Right lobe of liver (tissue), 6 donors: ENCODE measurements around the gene NUP188. TPM values are rescaled to one million over a fixed set of nuclear protein-coding genes. Genes with fewer than 3 reads are reported as not detected.
"Not testable (repeated sequence)": the region's sequence is repeated elsewhere in the genome, so short reads cannot be mapped to it uniquely, and the experiment has no call there.

ENCODE experiments used
- ATAC-seq, 4 donors: fragments of 200-7000 bp; cut with Tn5 transposase; one replicate each; pipeline ENCODE4 v1.9.1; 2020; ENCODE audit warnings: mild to moderate bottlenecking in 4 of 4, moderate library complexity in 4 of 4
- DNase-seq, 3 donors: peaks; one replicate each; pipeline ENCODE4 v3.0.0-alpha.2; 2020
- H3K27ac ChIP-seq, 3 donors: fragments of 200-600 bp; one replicate each; pipeline ENCODE4 v1.8.0; 2022
- H3K27me3 ChIP-seq, 2 donors: fragments of 200-600 bp; one replicate each; pipeline ENCODE4 v1.8.0; 2022
- H3K36me3 ChIP-seq, 4 donors: fragments of 200-600 bp; sonication (generic) in 1 of 4; one replicate each; pipeline versions ENCODE4 v1.5.1 to v1.8.0; 2017 to 2022; ENCODE audit warnings: control low read depth in 1 of 4
- H3K4me1 ChIP-seq, 4 donors: fragments of 200-600 bp; sonication (generic) in 1 of 4; one replicate each; pipeline versions ENCODE4 v1.5.1 to v1.8.0; 2017 to 2022; ENCODE audit warnings: control low read depth in 1 of 4
- H3K4me3 ChIP-seq, 3 donors: fragments of 200-600 bp; one replicate each; pipeline ENCODE4 v1.8.0; 2022
- H3K9me3 ChIP-seq, 4 donors: fragments of 200-600 bp; sonication (generic) in 1 of 4; one replicate each; pipeline versions ENCODE4 v1.5.1 to v1.8.0; 2017 to 2022; ENCODE audit warnings: control low read depth in 1 of 4
- CTCF ChIP-seq, 4 donors: fragments of 200-600 bp in 3 of 4; fragments of 450-650 bp in 1 of 4; IDR thresholded peaks; one replicate each; pipeline versions ENCODE4 v1.5.1 to v1.8.0; 2016 to 2022; ENCODE audit warnings: antibody characterized with exemption in 4 of 4, mild to moderate bottlenecking in 2 of 4
- POLR2A ChIP-seq: fragments of 450-650 bp; IDR thresholded peaks from one replicate; pipeline ENCODE4 v1.6.1; 2017; ENCODE audit warnings: antibody characterized with exemption, mild to moderate bottlenecking
- WGBS: methylation state at CpG from one replicate; pipeline ENCODE4 v1.1.6; 2018; ENCODE audit warnings: low coverage, low lambda C conversion rate; ENCODE audit not compliant: insufficient coverage; ENCODE audit errors: missing lambda C conversion rate; 5-methylcytosine and 5-hydroxymethylcytosine counted together
- intact Hi-C, 2 donors: fragments of 100-400 bp; cut with DNase I; formaldehyde crosslinking; loops; one replicate each; pipeline versions ENCODE4 v1.11.2 to v1.14.1; 2022
- total RNA-seq, 6 experiments: library from RNA; depleted of rRNA in 2 of 6; stranded (reverse); fragments of >200 nt in 2 of 6; fragmentation: NEBNext Ultra II Directional in 3 of 6; extraction: Animal tissue kit (Norgen Biotek cat#: 25700) in 3 of 6; gene quantifications; one replicate each; pipeline versions ENCODE4 v1.1.0 to v1.2.4, GENCODE V29; 2016 to 2023
- donor health status: DM: no; HTN: yes; CAD: no.
- donor health status: DM: no; HTN: no; CAD: no.
- donor health status: DM: no; HTN: no; CAD: no.
- donor health status: DM: no; HTN: yes; CAD: no.
- donor health status: DM: no; HTN: yes; CAD: no.

The NUP188 gene
- total RNA-seq, 6 experiments from 2014 or later, result 10.5 to 18.7 (median 15.6) TPM

- no peaks in the 10 kb centered on the region for H3K27me3 ChIP-seq
- intact Hi-C loops, result no loop called here
- TF ChIP-seq CTCF (IDR thresholded peaks at IDR 0.05) (no peak), POLR2A (no peak)
- no peak overlapping the region for H3K27ac ChIP-seq
- H3K4me3 ChIP-seq, result no peak overlapping the region
- no peaks in the 10 kb centered on the region for H3K4me1 ChIP-seq
- ATAC-seq (no peak), DNase-seq (no peak)
- 100% methylated on average over 2 of the region's 10 CpGs for WGBS
- peaks cover 0 to 77% (median 24%) of the 10 kb centered on the region in 4 donors for H3K36me3 ChIP-seq
- no peaks in the 10 kb centered on the region for H3K9me3 ChIP-seq
Observed at GRCh38 chr9:129001504-129002325, 54.2 kb downstream of the NUP188 start.

GRCh38 chr9:129002992-129003391 is 55.5 kb downstream of the NUP188 start:
- DNase-seq, result no peak
- H3K27ac ChIP-seq, result no peak overlapping the region
- 87% methylated on average over 3 of the region's 9 CpGs for WGBS
- no peaks in the 10 kb centered on the region for H3K9me3 ChIP-seq
- ATAC-seq, result no peak
- H3K27me3 ChIP-seq, result no peaks in the 10 kb centered on the region
- H3K4me1 ChIP-seq, result no peaks in the 10 kb centered on the region
- TF ChIP-seq POLR2A (no peak), CTCF (IDR thresholded peaks at IDR 0.05) (no peak)
- H3K36me3 ChIP-seq, result peaks cover 0 to 70% (median 20%) of the 10 kb centered on the region in 4 donors
- intact Hi-C loops, result no loop called here
- no peak overlapping the region for H3K4me3 ChIP-seq

GRCh38 chr9:129004173-129004572 is 56.7 kb downstream of the NUP188 start:
- ATAC-seq, H3K4me3 ChIP-seq, H3K9me3 ChIP-seq, intact Hi-C loops, H3K27ac ChIP-seq, H3K27me3 ChIP-seq, DNase-seq, H3K4me1 ChIP-seq: not testable (repeated sequence)
- WGBS, result 93% methylated on average over 3 of the region's 6 CpGs
- H3K36me3 ChIP-seq, result peaks cover 0 to 59% (median 16%) of the 10 kb centered on the region in 4 donors

GRCh38 chr9:129005336-129005997 is 58.0 kb downstream of the NUP188 start:
- Histone ChIP-seq H3K4me1 (no peaks in the 10 kb centered on the region), H3K4me3 (no peak overlapping the region), H3K9me3 (no peaks in the 10 kb centered on the region), H3K27me3 (no peaks in the 10 kb centered on the region), H3K36me3 (peaks cover 0 to 49% (median 10%) of the 10 kb centered on the region in 4 donors), H3K27ac (no peak overlapping the region)
- ATAC-seq, result no peak
- DNase-seq, result peak in 1 of 3 donors; percentile 36
- intact Hi-C loops, result no loop called here
- no peak for TF ChIP-seq POLR2A
- no peak for TF ChIP-seq CTCF (IDR thresholded peaks at IDR 0.05)
- 75% methylated on average over 5 of the region's 10 CpGs for WGBS
